ENCODE data around the gene ELP1. TPM values are rescaled to one million over a fixed set of nuclear protein-coding genes. Genes with fewer than 3 reads are reported as not detected.

Gene ELP1
- total RNA-seq, 4 donors from 2014 or later, result 12.3 to 22.2 (median 20.2) TPM

GRCh38 chr9:108874058-108874788 lies 59.7 kb downstream of the ELP1 start:
- H3K9me3 ChIP-seq, result no peaks in the 10 kb centered on the region
- no peaks in the 10 kb centered on the region for H3K27me3 ChIP-seq
- TF ChIP-seq CTCF (IDR thresholded peaks at IDR 0.05), result no peak
- no peak for TF ChIP-seq POLR2A (IDR thresholded peaks at IDR 0.05)
- H3K36me3 ChIP-seq, result peaks cover 10 to 98% (median 28%) of the 10 kb centered on the region in 3 donors
- H3K4me3 ChIP-seq, result no peak overlapping the region
- DNase-seq, result no peak
- WGBS, 2 donors, result 87 to 90% methylated on average over 4 of the region's 4 CpGs
- no peaks in the 10 kb centered on the region for H3K4me1 ChIP-seq
- no peak overlapping the region for H3K27ac ChIP-seq
- intact Hi-C loops (cut with DNase I), result no loop called here

GRCh38 chr9:108869092-108869725 lies 64.7 kb downstream of the ELP1 start:
- WGBS, 2 donors, result 84 to 88% methylated on average over 2 to 3 of the region's 3 CpGs
- Histone ChIP-seq H3K36me3 (peaks cover 7 to 65% (median 10%) of the 10 kb centered on the region in 3 donors), H3K4me1 (no peaks in the 10 kb centered on the region), H3K9me3 (no peaks in the 10 kb centered on the region), H3K27me3 (no peaks in the 10 kb centered on the region), H3K27ac (peak overlapping the region in 1 of 4 donors; percentile 1), H3K4me3 (no peak overlapping the region)
- TF ChIP-seq CTCF (IDR thresholded peaks at IDR 0.05) (no peak), POLR2A (IDR thresholded peaks at IDR 0.05) (no peak)
- intact Hi-C loops (cut with DNase I), result no loop called here
- no peak for DNase-seq

GRCh38 chr9:108867829-108868228 lies 66.1 kb downstream of the ELP1 start:
- intact Hi-C loops (cut with DNase I), result no loop called here

GRCh38 chr9:108867116-108867515 lies 66.8 kb downstream of the ELP1 start:
- DNase-seq, result no peak
- H3K9me3 ChIP-seq, result no peaks in the 10 kb centered on the region
- intact Hi-C loops (cut with DNase I), result no loop called here
- H3K4me3 ChIP-seq, result no peak overlapping the region
- H3K27me3 ChIP-seq, result no peaks in the 10 kb centered on the region
- H3K27ac ChIP-seq, result no peak overlapping the region
- peaks cover 6 to 44% (median 7%) of the 10 kb centered on the region in 3 donors for H3K36me3 ChIP-seq
- no peaks in the 10 kb centered on the region for H3K4me1 ChIP-seq
- TF ChIP-seq POLR2A (IDR thresholded peaks at IDR 0.05) (no peak), CTCF (IDR thresholded peaks at IDR 0.05) (no peak)

More at GRCh38 chr9:108867829-108868228, 66.1 kb downstream of the ELP1 start:
- Histone ChIP-seq H3K4me3 (no peak overlapping the region), H3K36me3 (peaks cover 6 to 51% (median 7%) of the 10 kb centered on the region in 3 donors), H3K9me3 (no peaks in the 10 kb centered on the region), H3K4me1 (no peaks in the 10 kb centered on the region), H3K27me3 (no peaks in the 10 kb centered on the region), H3K27ac (no peak overlapping the region)
- TF ChIP-seq CTCF (IDR thresholded peaks at IDR 0.05), result no peak
- no peak for TF ChIP-seq POLR2A (IDR thresholded peaks at IDR 0.05)
- 92 to 94% methylated on average over 4 of the region's 4 CpGs for WGBS, 2 donors
- no peak for DNase-seq

- no peak for DNase-seq
- no peaks in the 10 kb centered on the region for H3K27me3 ChIP-seq
- H3K27ac ChIP-seq, result no peak overlapping the region
- WGBS, 2 donors, result 91 to 93% methylated on average over 2 of the region's 2 CpGs
- H3K36me3 ChIP-seq, result peaks cover 0 to 33% (median 0%) of the 10 kb centered on the region in 3 donors
- H3K9me3 ChIP-seq, result no peaks in the 10 kb centered on the region
- H3K4me1 ChIP-seq, result no peaks in the 10 kb centered on the region
- intact Hi-C loops (cut with DNase I), result no loop called here
- no peak for TF ChIP-seq CTCF (IDR thresholded peaks at IDR 0.05)
- TF ChIP-seq POLR2A (IDR thresholded peaks at IDR 0.05), result no peak
- H3K4me3 ChIP-seq, result no peak overlapping the region
Measured at GRCh38 chr9:108866001-108866420, 67.9 kb downstream of the ELP1 start.
